Tibial nerve (tissue), 4 donors: ENCODE data around the gene FBXL17.

Experiments
- EP300 ChIP-seq, 2 donors: sonication (generic); formaldehyde crosslinking; IDR thresholded peaks; one replicate each; pipeline ENCODE4 v1.6.1; 2017; ENCODE audit warnings: antibody characterized with exemption in 2 of 2, mild to moderate bottlenecking in 1 of 2
- POLR2A ChIP-seq, 2 donors: fragments of 450-650 bp; IDR thresholded peaks; one replicate each; pipeline ENCODE4 v1.6.1; 2017; ENCODE audit warnings: antibody characterized with exemption in 2 of 2, mild to moderate bottlenecking in 2 of 2, moderate library complexity in 2 of 2
- TF ChIP-seq, protein P1 (sequence below), 5 experiments: fragments of 200-600 bp in 3 of 5; fragments of 450-650 bp in 2 of 5; sonication (generic) in 3 of 5; IDR thresholded peaks; one replicate each; pipeline ENCODE4 v1.5.1; 2016 to 2019; ENCODE audit warnings: antibody characterized with exemption in 5 of 5, mild to moderate bottlenecking in 3 of 5, moderate library complexity in 2 of 5

DNA sequence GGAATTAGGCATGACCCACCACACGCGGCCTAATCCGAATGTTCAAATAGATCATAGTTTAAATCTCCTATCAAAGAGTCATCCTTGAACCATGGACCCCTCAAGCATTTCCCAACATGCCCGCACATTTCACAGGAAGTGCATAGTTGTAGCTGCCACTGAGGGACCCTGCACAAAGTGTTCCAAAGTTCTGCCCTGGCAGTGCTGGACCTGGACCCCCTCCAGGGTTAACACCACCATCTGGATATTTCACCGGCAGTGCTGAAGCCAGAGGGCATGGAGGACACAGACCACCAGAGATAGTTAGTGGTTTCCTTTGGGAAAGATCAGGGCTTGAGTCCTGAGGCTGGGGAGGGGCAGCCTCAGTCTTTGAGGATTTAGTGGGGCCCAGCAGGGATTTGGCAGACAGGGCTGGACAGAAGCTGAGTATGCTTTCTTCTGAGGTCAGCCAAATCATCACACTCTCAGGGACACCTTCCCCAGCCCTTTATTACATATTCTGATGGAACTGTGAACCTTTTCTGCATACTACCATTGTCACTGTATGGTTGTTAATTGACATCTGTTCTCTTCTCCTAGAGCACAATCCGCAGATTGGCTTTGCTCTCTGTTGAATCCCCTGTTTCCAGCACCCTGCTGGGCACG lies 567.6 kb downstream of the FBXL17 start:
- no peak for TF ChIP-seq POLR2A (IDR thresholded peaks at IDR 0.05)
- TF ChIP-seq, protein P1, sequence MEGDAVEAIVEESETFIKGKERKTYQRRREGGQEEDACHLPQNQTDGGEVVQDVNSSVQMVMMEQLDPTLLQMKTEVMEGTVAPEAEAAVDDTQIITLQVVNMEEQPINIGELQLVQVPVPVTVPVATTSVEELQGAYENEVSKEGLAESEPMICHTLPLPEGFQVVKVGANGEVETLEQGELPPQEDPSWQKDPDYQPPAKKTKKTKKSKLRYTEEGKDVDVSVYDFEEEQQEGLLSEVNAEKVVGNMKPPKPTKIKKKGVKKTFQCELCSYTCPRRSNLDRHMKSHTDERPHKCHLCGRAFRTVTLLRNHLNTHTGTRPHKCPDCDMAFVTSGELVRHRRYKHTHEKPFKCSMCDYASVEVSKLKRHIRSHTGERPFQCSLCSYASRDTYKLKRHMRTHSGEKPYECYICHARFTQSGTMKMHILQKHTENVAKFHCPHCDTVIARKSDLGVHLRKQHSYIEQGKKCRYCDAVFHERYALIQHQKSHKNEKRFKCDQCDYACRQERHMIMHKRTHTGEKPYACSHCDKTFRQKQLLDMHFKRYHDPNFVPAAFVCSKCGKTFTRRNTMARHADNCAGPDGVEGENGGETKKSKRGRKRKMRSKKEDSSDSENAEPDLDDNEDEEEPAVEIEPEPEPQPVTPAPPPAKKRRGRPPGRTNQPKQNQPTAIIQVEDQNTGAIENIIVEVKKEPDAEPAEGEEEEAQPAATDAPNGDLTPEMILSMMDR (IDR thresholded peaks at IDR 0.05): no peak
- TF ChIP-seq EP300 (IDR thresholded peaks at IDR 0.05): no peak
